ENCODE data around the gene ELMO1.

DNA sequence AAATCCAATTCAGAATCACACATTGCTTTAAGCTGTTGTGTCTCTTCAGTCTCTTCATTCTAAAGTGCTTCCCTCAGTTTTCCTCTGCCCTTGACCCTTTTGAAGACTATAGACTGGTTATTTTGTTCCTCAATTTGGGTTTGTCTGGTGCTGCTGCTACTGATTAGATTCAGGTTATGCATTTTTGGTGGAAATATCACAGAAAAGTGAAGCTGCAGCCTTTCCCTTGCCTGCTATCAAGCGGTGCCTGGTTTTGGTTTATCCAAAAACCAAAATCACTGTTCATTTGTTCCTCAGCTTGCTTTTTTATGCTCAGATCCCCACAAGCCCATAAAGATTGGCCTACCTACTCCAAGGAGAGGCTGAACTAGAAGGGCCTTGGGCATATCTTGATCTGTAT lies 55.2 kb downstream of the ELMO1 start:
- TF ChIP-seq POLR2A (IDR thresholded peaks at IDR 0.05; ENCODE audit: low read depth, low read length) = no peak
- no peak for TF ChIP-seq NFIC (IDR thresholded peaks at IDR 0.05; ENCODE audit: low read depth, low read length)
- TF ChIP-seq NRF1 (conservative IDR thresholded peaks at IDR 0.05; ENCODE audit: low read depth, low read length) = no peak
- no peak for TF ChIP-seq HDAC2 (IDR thresholded peaks at IDR 0.05)
- TF ChIP-seq JUND (IDR thresholded peaks at IDR 0.05; ENCODE audit: low read depth, low read length) = no peak
- no peak for TF ChIP-seq RAD51 (IDR thresholded peaks at IDR 0.05)
- no peak for TF ChIP-seq EZH2 (IDR thresholded peaks at IDR 0.05; ENCODE audit: borderline replicate concordance, control insufficient read depth, low read depth, low read length)
- TF ChIP-seq EP300 (IDR thresholded peaks at IDR 0.05; ENCODE audit: borderline replicate concordance in 1 of 2, control insufficient read depth in 1 of 2, low read depth in 2 of 2, low read length in 2 of 2) = no peak
- TF ChIP-seq, protein P1, sequence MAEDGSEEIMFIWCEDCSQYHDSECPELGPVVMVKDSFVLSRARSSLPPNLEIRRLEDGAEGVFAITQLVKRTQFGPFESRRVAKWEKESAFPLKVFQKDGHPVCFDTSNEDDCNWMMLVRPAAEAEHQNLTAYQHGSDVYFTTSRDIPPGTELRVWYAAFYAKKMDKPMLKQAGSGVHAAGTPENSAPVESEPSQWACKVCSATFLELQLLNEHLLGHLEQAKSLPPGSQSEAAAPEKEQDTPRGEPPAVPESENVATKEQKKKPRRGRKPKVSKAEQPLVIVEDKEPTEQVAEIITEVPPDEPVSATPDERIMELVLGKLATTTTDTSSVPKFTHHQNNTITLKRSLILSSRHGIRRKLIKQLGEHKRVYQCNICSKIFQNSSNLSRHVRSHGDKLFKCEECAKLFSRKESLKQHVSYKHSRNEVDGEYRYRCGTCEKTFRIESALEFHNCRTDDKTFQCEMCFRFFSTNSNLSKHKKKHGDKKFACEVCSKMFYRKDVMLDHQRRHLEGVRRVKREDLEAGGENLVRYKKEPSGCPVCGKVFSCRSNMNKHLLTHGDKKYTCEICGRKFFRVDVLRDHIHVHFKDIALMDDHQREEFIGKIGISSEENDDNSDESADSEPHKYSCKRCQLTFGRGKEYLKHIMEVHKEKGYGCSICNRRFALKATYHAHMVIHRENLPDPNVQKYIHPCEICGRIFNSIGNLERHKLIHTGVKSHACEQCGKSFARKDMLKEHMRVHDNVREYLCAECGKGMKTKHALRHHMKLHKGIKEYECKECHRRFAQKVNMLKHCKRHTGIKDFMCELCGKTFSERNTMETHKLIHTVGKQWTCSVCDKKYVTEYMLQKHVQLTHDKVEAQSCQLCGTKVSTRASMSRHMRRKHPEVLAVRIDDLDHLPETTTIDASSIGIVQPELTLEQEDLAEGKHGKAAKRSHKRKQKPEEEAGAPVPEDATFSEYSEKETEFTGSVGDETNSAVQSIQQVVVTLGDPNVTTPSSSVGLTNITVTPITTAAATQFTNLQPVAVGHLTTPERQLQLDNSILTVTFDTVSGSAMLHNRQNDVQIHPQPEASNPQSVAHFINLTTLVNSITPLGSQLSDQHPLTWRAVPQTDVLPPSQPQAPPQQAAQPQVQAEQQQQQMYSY (CRISPR knock-in tag; IDR thresholded peaks at IDR 0.05) = no peak
- TF ChIP-seq GABPA (IDR thresholded peaks at IDR 0.05; ENCODE audit: low read depth) = no peak
- TF ChIP-seq BCL3 (IDR thresholded peaks at IDR 0.05; ENCODE audit: borderline replicate concordance, insufficient read depth, low read depth, low read length, poor library complexity, severe bottlenecking) = no peak
- TF ChIP-seq NR2F1 (conservative IDR thresholded peaks at IDR 0.05) = no peak
- no peak for TF ChIP-seq POLR2AphosphoS5 (IDR thresholded peaks at IDR 0.05; ENCODE audit: low read length)

Measured in GM12878 (cell line).